ENCODE results near the gene FAM83E.

- TF ChIP-seq CTCF (conservative IDR thresholded peaks at IDR 0.05; ENCODE audit: low read length) (no peak), EZH2phosphoT487 (IDR thresholded peaks at IDR 0.05; ENCODE audit: borderline replicate concordance) (no peak)
Measured at GRCh38 chr19:48635263-48635965, 20.5 kb upstream of the FAM83E start.
